Umbilical cord (tissue), 2 donors: ENCODE measurements around the gene MON1B. TPM values are rescaled to one million over a fixed set of nuclear protein-coding genes. Genes with fewer than 3 reads are reported as not detected.
"Not testable (repeated sequence)": the region's sequence is repeated elsewhere in the genome, so short reads cannot be mapped to it uniquely, and the experiment has no call there.

ENCODE experiments used
- DNase-seq: peaks from one replicate; pipeline ENCODE4 v3.0.0-alpha.2; 2015; ENCODE audit warnings: low spot score
- total RNA-seq: library from RNA; depleted of rRNA; stranded (reverse); fragments of >200 nt; gene quantifications from one replicate; pipeline ENCODE4 v1.2.3, GENCODE V29; 2014; ENCODE audit warnings: low replicate concordance; ENCODE audit not compliant: insufficient read depth

Gene MON1B
- 4.8 TPM for total RNA-seq

DNA sequence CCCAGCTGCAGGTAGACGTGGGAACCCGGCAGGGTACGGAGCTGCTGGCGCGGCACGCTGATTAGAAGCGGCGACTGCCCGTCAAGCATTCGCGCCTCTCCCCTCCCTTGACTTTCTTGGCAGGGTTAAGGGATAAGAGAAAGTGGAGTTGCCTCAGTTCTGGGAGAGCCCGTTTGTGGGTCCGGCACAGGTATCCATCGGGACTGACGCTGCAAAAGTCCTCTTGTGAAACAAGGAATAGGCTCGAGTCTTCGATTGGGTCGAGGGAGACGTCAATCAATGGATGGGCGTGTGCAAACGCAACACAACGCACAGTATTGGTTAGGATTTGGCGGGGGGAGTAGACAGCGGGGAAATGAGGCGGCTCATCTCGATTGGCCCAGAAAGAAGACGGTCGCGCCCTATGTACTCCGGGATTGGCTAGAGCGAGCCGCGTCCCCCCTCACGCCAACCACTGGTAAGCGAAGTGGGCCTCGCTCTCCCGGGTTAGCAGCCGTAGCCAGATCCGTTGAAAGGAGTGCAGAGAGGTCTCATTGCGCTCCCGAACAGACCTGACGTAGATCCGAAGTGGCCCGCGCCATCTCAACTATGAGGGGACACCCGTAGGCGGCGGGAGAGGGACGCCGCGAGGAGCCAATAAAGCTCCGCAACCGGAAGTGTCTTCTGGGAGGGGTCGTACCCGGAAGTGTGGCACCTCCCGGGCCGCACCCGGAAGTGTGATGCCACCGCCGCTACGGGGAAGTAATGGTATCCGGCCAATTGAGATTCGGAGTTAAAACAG lies at the start of gene MON1B:
Gene MON1B (plus strand): TSS at position 713 of the 781 bp plus-strand sequence. CDS start 296 bp downstream, outside the sequence.
- DNase-seq, result peak; percentile 100

- DNase-seq, result no peak
Observed at GRCh38 chr16:77143364-77143763, 47.6 kb upstream of the MON1B start.

GRCh38 chr16:77148121-77148520 lies 42.9 kb upstream of the MON1B start:
- DNase-seq, result no peak

DNA sequence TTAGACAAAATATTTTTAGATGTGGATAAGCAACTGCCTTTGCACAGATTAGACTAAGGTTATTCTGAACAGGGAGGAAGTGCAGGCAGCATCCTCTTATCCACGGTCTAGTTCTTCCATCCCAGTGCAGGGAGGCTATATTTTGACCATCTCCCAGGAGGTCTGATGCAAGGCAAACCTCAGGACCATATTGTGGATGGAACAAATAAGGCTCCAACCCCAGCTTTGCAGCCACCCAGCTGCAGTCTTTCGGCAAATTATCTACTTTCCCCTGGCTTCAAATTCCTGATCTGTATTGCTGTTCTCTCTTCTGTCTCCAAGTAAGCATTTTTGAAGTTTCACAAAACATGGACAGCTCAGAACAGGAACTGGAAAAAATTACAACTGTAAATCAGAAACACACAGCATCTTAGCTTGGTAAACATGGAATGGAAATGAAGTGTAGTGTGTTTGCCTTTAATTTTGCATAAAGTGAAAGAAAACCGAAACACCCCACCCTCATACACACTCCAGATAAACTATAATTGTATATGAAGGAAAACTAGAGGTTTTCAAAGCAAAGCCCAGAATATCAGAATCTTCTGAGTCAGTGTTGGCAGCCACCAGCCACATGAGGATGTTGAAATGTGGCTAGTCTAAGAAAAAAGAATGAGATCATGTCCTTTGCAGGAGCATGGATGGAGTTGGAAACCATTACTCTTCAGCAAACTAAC lies 33.5 kb upstream of the MON1B start:
- peak; percentile 41 for DNase-seq

DNA sequence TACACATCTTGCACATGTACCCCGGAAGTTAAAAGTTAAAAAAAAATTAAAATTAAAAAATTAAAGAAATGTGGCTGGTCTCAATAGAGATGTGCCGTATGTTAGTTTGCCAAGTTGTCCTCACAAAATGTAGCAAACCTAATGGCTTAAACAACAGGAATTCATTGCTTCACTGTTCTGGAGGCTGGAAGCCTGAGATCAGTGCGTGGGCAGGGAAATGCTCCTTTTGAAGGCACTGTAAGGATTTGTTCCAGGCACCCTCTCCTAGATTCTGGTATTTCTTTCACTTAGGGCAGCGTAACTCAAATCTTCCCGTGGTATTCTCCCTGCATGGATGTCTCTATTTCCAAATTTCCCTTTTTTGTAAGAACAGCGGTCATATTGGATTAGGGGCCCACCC lies 32.7 kb upstream of the MON1B start:
- DNase-seq, result peak; percentile 59

- DNase-seq, result no peak
Observed at GRCh38 chr16:77165006-77165405, 26.0 kb upstream of the MON1B start.

GRCh38 chr16:77165536-77166236 lies 25.3 kb upstream of the MON1B start:
- not testable (repeated sequence) for DNase-seq

GRCh38 chr16:77166726-77167125 lies 24.3 kb upstream of the MON1B start:
- DNase-seq, result no peak

- DNase-seq, result no peak
Observed at GRCh38 chr16:77168901-77169300, 22.1 kb upstream of the MON1B start.

DNA sequence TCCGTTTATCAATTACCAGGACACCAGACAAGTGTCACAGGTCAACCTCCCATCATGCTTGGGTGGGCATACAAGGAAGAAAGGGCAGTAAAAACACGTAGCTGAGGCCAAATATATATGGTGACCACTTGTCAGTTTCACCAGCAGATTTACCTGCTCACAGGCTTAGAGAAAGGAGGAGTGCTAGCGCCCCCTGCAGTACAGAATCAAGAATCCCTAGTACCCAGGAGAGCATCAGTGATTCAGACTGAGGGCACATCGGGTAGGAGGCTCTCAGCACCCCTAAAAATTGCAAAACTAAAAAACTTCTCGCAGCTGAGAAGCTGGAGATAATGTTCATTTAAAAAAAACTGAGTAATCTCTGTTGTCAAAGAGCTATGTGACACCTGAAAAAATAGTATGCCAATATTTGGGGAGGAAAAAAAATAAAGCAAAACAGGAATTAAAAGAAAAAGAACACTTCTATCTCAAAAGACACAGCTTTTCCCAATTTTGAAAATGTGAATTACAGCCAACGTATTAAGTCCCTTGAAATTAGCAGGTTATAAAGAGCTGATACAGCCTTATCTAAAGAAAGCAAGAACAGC lies 21.2 kb upstream of the MON1B start:
- DNase-seq, result peak; percentile 60

DNA sequence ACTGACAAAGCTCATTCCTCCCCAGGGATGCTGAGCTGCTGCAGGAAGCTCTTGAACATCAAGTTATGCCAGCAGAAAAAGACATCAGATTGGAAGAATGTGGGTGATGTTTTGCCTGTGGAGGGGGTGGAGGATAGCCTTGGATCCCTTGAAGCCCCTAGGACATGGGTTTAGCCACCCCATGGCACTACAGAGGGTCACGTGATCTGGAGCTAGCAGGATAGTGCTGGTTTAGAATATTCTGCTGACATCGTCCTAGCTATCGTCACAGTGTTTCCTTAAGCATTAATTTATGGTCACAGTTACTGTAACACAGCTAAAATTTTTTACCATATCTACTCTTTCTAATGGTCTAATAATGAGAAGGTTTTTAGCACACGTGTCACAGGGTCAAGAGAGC lies 20.2 kb upstream of the MON1B start:
- no peak for DNase-seq

GRCh38 chr16:77171745-77172635 lies 19.0 kb upstream of the MON1B start:
- DNase-seq, result peak; percentile 78

GRCh38 chr16:77172951-77173350 lies 18.0 kb upstream of the MON1B start:
- no peak for DNase-seq

- no peak for DNase-seq
Observed at GRCh38 chr16:77183137-77183536, 7.9 kb upstream of the MON1B start.

GRCh38 chr16:77186298-77186697 lies 4.7 kb upstream of the MON1B start:
- not testable (repeated sequence) for DNase-seq

DNA sequence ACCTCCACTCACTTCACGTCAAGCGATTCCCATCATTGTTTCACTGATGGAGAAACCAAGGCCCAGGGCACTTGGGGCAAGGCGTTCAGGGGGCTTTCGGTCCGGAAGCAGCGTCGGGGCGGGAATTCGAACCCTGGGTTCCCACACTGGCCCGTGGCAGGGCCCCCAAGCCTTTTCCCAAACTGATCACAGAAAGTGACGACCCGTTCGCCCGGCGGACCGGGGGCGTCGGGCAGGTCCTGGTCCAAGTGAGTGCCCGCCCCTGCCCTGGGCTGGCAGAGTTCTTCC lies 856 bp upstream of the MON1B start:
- no peak for DNase-seq

DNA sequence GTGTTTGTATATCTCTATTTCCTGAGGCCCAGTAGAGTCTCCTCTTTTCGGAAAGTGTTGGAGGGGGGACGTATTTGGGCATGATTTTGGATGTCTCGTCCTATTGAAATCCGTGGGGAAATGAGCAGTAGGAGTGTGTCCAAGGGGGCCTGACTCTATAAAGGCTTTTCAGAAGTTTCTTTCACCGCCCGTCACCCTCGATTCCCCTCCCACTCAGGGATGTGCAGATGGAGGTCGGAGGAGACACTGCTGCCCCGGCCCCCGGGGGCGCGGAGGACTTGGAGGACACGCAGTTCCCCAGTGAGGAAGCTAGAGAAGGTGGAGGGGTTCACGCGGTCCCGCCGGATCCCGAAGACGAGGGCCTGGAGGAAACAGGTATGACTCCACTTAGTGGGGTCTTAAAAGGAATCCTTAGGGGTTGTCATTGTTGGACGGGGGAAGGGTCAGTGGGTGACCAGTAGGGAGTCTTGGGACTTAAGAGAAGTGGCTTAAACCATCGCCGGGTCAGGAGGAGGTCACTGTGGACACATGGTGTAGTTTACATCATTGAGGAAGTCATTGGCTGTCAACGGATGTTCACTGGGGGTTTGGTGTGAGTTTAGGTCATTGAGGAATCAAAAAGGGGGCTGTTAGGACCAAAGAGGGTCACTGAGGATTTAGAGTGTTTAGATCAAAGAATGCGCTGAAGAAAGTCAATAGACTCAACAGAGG lies 424 bp downstream of the MON1B start:
- DNase-seq, result no peak

- no peak for DNase-seq
Observed at GRCh38 chr16:77193377-77193776, 2.4 kb downstream of the MON1B start.

DNA sequence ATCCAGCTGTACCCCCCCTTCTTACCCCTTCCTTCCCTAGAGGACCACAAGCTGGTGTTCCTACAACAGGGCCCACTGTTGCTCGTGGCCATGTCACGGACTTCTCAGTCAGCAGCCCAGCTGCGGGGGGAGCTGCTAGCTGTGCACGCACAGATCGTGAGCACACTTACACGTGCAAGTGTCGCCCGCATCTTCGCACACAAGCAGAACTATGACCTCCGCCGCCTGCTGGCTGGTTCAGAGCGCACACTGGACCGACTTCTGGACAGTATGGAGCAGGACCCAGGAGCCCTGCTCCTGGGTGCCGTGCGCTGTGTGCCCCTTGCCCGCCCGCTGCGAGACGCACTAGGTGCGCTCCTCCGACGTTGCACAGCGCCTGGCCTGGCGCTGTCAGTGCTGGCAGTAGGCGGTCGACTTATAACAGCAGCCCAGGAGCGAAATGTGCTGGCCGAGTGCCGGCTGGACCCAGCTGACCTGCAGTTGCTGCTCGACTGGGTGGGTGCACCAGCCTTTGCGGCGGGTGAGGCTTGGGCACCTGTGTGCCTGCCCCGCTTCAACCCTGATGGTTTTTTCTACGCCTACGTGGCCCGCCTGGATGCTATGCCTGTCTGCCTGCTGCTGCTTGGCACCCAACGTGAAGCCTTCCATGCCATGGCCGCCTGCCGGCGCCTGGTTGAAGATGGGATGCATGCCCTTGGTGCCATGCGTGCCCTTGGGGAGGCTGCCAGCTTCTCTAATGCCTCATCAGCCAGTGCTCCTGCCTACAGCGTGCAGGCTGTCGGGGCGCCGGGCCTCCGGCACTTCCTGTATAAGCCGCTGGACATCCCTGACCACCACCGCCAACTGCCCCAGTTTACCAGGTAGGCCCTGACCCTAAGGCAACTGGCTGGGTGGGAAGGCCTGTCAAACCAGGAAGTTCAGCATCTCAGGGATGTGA lies 3.6 kb downstream of the MON1B start:
- no peak for DNase-seq
